Epithelial cell of esophagus (primary cell): ENCODE measurements around the gene STK31.

Experiments
- DNase-seq: peaks from one replicate; pipeline ENCODE4 v3.0.0; 2010; ENCODE audit warnings: low read depth
- H3K4me3 ChIP-seq: 2 replicates; pipeline ENCODE4 v1.5.1; 2011; ENCODE audit warnings: mild to moderate bottlenecking, low read length, control low read depth
- TF ChIP-seq, protein P1 (sequence below): IDR thresholded peaks from 2 replicates; pipeline ENCODE4 v1.5.1; 2011; ENCODE audit warnings: low read depth, mild to moderate bottlenecking, low read length, control low read depth, inconsistent platforms; ENCODE audit not compliant: insufficient read depth; ENCODE audit errors: missing control alignments

STK31 gene, protein sequence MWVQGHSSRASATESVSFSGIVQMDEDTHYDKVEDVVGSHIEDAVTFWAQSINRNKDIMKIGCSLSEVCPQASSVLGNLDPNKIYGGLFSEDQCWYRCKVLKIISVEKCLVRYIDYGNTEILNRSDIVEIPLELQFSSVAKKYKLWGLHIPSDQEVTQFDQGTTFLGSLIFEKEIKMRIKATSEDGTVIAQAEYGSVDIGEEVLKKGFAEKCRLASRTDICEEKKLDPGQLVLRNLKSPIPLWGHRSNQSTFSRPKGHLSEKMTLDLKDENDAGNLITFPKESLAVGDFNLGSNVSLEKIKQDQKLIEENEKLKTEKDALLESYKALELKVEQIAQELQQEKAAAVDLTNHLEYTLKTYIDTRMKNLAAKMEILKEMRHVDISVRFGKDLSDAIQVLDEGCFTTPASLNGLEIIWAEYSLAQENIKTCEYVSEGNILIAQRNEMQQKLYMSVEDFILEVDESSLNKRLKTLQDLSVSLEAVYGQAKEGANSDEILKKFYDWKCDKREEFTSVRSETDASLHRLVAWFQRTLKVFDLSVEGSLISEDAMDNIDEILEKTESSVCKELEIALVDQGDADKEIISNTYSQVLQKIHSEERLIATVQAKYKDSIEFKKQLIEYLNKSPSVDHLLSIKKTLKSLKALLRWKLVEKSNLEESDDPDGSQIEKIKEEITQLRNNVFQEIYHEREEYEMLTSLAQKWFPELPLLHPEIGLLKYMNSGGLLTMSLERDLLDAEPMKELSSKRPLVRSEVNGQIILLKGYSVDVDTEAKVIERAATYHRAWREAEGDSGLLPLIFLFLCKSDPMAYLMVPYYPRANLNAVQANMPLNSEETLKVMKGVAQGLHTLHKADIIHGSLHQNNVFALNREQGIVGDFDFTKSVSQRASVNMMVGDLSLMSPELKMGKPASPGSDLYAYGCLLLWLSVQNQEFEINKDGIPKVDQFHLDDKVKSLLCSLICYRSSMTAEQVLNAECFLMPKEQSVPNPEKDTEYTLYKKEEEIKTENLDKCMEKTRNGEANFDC

DNA sequence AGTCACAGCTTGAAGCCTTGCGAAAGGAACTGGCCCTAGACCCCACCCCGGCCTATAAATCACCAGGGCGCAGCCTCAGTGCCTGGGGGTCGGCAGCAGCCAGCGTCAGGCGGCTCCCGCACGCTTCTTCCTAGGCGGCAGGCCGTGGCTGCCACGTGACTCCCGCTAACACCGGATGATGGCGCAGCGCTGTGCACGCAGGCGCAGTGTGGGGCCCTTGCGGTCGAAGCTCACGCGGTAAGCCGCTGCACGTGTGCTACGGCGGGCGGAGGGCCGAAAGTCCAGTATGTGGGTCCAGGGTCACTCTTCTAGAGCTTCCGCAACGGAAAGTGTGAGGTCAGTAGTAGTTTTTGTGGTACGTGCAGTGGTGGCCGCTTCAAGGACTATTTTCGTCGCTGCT, at the start of gene STK31:
STK31 (plus strand) TSS at position 220 of the 400 bp plus-strand sequence; CDS start at position 287, 67 bp downstream.
- TF ChIP-seq, protein P1, sequence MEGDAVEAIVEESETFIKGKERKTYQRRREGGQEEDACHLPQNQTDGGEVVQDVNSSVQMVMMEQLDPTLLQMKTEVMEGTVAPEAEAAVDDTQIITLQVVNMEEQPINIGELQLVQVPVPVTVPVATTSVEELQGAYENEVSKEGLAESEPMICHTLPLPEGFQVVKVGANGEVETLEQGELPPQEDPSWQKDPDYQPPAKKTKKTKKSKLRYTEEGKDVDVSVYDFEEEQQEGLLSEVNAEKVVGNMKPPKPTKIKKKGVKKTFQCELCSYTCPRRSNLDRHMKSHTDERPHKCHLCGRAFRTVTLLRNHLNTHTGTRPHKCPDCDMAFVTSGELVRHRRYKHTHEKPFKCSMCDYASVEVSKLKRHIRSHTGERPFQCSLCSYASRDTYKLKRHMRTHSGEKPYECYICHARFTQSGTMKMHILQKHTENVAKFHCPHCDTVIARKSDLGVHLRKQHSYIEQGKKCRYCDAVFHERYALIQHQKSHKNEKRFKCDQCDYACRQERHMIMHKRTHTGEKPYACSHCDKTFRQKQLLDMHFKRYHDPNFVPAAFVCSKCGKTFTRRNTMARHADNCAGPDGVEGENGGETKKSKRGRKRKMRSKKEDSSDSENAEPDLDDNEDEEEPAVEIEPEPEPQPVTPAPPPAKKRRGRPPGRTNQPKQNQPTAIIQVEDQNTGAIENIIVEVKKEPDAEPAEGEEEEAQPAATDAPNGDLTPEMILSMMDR = no peak
- no peak for DNase-seq

GRCh38 chr7:23661385-23661784, 48.6 kb upstream of the STK31 start:
- no peak for DNase-seq
- TF ChIP-seq, protein P1 = no peak
- H3K4me3 ChIP-seq = no peak overlapping the region

More for the DNA sequence above, at the start of gene STK31:
- no peak within 1 kb of the TSS for H3K4me3 ChIP-seq

DNA sequence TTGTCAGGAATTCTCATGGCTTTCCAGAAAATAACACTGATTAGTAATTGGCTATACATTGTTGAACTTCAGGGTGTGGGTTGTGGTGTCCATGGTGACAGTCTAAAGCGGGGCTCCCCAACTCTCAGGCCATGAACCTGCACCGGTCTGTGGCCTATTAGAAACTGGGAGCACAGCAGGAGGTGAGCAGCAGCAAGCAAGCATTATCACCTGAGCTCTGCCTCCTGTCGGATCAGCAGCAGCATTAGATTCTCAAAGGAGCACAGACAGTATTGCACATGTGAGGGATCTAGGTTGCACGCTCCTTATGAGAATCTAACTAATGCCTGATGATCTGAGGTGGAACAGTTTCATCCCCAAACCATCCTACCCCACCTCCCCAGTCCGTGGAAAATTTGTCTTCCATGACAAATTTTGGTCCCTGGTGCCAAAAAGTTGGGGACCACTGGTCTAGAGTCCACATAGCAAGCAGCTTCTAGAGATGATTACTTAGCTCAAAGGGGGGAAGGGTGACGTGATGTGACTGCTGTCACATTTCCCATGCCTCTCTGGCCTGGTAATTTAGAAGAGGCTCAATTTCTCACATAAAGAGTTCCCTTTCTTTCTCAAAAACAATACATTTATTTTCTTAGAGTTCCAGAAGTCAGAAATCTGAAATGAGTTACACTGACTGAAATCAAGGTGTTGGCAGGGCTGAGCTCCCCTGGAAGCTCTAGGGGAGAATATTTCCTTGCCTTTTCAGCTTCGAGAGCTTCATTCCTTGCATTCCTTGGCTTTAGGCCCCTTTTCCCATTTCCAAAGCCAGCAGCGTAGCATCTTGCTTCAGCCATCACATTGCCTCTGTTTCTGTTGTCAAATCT, 47.7 kb upstream of the STK31 start:
- TF ChIP-seq, protein P1 = no peak
- no peak for DNase-seq

DNA sequence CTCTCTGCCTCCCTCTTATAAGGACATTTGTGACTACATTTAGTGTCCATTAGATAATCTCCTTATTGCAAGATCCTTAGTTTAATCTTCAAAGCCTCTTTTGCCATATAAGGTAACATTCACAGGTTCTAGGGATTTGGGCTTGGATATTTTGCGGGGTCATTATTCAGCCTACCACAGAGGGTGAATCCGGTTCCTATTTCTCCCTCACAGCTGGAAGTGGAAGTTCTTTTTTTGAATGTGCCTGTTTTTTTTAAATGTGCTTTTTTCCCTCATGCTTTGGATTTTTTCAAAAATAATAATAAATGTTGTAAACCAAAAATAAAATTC, 47.1 kb upstream of the STK31 start:
- no peak overlapping the region for H3K4me3 ChIP-seq
- TF ChIP-seq, protein P1 = no peak
- no peak for DNase-seq

More for the DNA sequence above, 47.7 kb upstream of the STK31 start:
- H3K4me3 ChIP-seq = no peak overlapping the region

GRCh38 chr7:23664122-23664521, 45.9 kb upstream of the STK31 start:
- DNase-seq = no peak
- H3K4me3 ChIP-seq = no peak overlapping the region
- TF ChIP-seq, protein P1 = no peak

DNA sequence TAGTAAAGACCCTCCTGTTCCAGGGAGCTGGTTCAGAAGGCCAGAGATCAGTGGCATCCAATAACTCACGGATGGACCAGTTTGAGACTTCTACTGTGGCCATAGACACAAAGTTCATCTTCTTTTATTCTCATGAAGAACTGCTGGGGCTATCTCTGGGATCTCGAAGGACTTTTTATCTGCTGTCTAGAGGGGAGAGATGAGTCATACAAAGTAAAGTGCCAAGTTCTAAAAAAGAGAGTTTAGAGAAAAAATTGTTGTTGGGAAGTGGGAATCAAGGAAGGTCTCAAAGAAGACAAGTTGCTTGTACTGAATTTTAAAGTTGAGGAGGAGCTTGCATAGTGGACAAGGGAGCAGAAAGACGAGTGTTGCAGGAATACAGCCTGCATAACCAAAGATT, 38.0 kb upstream of the STK31 start:
- DNase-seq = no peak
- TF ChIP-seq, protein P1 = no peak
- H3K4me3 ChIP-seq = no peak overlapping the region
